HG03025 (cell line): ENCODE measurements around the gene RPP30.
A peak's percentile ranks its signal among the peaks of the same experiment; 100 is the strongest.

Source experiments
- ATAC-seq: cut with Tn5 transposase; IDR thresholded peaks from one replicate; pipeline ENCODE4 v1.9.1; 2021; ENCODE audit warnings: mild to moderate bottlenecking, moderate library complexity; ENCODE audit not compliant: unreplicated experiment, low FRiP score

The RPP30 gene

DNA sequence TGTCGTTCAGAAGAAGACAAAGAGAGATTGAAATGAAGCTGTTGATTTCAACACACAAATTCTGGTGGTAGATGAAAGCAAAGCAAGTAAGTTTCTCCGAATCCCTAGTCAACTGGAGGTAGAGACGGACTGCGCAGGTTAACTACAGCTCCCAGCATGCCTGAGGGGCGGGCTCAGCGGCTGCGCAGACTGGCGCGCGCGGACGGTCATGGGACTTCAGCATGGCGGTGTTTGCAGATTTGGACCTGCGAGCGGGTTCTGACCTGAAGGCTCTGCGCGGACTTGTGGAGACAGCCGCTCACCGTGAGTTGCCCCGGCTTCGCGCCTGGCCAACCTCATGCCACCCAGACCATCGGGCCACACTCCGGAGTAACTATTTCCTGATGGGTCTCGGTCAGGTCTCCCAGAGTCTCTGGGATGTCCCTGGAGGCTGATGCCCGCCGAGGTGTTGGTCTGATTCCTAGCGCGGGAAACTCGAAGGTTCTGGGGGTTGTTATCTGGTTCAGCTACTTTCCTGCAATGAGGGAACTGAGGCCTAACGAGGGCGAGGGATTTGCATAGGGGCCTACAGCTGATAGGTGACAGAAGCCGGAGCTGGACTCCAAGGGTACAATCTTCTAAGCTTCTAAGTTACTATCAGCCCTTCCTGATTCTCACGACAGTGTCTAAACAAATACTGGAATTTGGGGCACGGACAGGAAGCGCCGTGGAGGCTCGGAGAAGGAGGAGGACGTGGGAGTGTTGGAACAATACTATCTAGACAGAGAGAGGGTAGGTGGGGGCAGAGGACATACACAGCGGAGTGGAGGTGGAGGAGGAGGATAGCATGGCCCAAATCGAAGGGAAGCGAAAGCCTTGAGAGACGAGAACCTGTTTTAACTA is at the start of gene RPP30:
TSS of gene RPP30 (plus strand) at position 209 of the 882 bp plus-strand sequence. CDS start at position 222, 13 bp downstream.
- ATAC-seq: peak; percentile 98

DNA sequence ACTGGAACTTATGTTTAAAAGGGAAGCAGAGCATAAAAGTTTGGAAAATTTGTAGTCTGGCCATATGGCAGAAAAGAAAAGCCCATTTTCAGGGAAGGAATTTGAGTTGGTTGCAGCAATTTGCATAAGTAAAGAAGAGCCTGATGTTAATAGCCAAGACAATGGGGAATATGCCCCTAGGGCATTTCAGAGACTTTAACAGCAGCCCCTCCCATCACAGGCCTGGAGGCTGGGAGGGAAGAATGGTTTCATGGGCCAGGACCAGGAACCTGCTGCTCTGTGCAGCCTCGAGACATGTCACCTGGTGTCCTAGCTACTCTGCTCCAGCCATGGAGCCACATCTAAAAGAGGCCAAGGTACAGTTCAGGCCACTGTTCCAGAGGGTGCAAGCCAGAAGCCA is 49.3 kb upstream of the RPP30 start:
- no peak for ATAC-seq

DNA sequence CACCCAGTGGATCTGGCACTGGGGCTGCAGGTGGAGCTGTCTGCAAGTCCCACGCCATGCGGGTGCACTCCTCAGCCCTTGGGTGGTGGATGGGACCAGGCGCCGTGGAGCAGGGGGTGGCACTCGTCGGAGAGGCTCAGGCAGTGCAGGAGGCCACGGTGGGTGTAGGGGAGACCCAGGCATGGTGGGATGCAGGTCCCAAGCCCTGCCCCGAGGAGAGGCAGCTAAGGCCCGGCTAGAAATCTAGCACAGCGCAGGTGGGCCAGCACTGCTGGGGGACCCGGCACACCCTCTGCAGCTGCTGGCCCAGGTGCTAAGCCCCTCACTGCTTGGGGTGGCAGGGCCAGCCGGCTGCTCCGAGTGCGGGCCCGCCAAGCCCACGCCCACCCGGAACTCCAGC is 39.7 kb upstream of the RPP30 start:
- no peak for ATAC-seq

DNA sequence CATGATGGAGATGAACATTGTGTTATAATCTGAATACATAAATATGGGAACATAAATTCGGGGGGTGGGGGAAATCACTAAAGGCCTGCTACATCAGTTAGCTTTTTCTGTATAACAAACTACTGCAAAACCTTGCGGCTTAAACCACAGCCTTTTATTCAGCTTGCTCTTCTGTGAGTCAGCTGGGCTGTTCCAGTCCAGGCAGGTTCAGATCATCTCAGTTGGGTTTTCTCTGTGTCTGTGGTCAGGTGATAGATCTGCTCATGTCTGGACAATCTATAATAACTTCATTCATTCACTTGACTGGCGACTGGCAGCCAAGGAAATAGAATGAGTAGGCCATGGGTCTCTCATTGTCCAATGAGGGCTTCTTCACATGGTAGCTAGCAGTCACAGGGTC is 37.4 kb upstream of the RPP30 start:
- ATAC-seq: no peak

DNA sequence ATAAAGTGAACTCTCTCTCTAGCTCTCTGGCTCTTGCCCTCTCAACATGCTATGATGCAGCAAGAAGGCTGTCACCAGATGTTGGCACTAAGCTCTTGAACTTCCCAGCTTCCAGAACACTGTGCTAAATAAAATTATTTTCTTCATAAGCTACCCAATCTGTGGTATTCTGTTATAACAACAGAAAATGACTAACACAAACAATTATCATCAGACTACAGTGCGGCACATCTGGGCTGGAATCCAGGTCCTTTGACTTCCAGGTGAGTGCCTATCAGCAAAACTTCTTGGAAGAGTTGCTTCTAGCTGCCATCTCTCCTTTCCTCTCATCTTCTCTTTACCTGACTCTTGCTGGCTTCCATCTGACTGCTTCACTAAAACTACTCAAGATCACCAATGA is 34.3 kb upstream of the RPP30 start:
- no peak for ATAC-seq

DNA sequence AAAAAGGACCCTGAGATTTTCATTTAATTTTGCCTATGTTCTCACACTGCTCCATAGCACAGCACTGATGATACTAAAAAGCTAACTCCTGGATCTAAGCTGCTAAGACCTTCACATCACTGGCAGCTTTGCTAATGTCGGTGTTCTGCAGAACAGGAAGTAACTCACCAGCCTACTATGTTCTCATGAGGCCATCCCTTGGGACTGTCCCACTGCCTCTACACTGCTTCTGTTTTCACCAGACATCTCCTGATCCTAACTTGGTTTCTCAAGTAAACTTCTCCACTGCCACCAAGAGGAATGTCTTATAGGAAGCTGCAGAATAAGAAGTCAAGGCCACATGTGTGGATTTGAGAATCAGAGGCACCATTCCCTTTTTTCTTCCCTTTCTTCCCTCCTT is 29.0 kb upstream of the RPP30 start:
- ATAC-seq: no peak

DNA sequence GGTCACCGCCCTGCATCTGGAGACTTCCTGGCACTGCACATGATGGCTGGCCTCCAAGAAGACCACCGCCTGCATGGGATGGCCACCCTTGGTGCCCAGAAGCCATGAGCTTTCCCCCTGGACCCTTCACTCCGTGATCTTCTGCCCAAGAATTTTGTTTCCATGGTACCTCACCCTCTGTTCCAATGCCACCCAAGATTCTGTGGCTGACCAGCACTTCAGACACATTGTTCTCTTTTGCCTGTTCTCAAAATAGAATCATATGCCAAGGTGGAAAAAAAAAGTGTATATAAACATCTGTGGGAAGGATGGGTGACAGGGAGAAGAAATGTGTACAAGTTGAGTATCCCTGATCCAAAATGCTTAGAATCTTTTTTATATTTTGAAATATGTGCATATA is 26.0 kb upstream of the RPP30 start:
- ATAC-seq: no peak

DNA sequence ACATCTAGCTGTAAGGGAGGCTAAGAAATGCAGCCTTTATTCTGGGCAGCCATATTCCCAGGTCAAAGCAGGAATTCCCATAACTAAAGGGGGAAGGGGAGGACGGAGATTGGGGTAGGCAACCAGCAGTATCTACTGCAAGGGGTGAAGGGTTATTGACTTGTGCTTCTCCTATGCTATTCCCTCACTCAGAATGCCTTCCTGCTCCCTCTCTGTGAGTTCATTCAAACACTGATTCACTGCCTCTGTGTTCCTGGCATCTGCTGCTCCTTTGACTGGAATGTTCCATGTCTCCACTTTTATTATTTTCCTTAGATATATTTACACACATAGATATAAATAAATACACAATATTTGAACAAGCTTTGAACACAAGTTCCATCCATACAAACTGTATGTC is 25.0 kb upstream of the RPP30 start:
- ATAC-seq: no peak

DNA sequence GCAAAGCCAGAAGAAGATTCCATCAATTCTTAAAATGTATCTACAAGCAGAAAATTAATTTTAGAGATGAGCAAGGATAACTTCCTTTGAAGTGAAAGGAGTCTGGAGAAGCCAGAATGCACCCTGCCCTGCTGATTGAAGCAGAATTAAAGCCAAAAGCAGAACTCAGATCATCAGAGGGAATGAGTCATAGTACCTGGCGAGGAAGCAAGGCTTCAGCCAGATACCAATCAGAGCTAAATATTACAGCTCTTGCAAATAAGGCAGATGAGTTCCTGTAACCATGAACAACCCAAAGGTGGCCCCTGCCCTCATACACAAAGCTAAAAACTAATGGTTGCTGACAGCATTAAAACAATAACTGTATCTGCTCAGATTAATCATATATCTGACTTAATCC is 24.3 kb upstream of the RPP30 start:
- ATAC-seq: no peak

DNA sequence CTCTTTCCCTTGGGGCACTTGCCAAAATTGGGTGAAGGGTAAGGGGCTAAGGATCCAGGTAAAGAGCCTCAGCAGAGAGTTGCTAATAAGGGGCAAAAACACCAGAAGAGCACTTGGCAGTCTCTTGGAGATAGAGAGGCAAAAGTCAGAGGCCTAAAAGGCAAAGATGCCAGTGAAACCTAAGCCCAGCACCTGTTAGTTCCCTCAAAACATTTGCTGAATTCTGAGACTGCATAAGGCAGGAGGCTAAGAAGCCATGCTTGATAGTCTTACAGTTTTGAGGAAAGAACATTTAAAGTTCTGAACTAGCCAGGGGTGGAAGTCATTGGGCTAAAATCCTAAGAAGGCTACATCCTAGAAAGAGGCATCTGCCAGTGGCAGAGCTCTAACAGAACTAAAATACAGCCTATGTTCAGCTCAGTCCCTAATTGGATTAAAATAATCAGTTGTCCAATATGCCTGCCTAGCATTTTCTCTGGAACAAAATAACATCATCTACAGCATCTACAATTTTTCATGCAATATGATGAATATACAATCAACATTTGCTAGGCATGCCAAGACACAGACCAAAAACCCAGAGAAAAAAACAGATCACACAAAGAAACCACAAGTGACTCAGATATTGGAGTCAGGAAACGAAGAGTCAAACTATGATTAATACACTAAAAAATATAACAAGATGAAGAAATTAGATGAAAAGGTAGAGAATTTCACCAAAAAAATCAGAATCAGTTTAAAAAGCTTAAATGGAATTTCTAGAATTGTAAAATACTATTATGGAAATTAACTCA is 21.6 kb upstream of the RPP30 start:
- no peak for ATAC-seq

DNA sequence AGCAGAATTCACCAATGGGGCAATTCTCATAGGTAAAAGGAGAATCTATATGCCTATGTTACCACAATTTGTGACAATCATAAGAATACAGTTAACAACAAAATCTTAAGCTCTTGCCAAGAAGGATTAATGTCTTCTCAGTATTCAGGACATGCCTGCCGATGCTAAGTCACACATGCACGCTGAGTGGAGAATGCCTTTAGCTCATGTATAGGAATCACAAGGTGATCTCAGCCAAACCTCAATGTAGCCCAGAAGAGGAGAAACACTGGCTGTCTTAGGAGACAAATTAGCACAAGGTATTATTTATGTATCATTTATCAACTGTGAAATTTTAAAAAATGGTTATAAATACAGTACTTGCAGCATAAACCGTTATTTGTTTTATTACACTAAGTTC is 16.6 kb upstream of the RPP30 start:
- ATAC-seq: no peak

DNA sequence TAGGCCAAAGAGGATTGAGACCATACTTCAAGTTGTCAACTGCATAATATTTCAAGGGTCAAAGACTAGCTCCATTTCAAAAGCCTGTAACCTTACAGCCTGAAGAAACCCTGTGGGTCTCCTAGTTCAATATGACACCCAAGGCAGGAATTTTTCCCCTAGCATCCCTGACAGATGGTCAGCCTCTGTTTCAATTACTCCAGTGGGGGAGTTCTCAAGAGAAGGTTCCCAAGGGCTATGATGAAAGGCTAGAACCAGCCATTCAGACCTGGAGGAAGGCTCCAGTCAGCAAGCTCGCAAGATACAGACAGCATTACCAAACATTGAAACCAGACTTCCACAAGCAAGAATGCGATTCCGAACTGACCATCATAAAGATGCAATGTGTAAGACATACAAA is 15.5 kb upstream of the RPP30 start:
- no peak for ATAC-seq

DNA sequence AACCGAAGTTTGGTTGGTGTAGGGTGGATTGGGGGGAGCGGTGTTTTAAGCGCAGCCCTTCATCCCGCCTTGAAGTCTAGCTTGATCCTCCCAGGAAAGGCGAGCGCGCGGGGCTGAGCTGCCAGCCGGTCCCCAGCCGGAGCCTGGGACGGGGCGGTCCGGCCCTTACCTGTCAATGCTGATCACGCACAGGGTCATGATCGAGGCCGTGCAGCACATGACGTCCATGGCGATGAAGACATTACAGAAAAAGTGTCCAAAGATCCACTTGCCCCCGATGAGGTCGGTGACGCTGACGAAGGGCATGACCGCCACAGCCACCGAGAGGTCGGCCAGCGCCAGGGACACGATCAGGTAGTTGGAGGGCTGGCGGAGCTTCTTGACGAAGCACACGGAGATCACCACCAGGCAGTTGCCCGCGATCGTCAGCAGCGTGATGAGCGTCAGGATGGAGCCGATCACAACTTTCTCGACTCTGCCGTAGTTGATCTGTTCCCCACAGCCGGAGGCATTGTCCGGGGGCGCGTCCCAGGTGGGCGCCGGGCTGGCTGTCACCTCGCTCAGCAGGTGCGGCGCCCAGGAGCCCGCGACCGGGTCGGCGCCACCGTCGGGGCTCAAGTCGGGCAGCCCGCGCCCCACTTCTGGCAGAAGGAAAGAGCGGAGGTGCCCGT is 14.7 kb upstream of the RPP30 start:
- no peak for ATAC-seq

DNA sequence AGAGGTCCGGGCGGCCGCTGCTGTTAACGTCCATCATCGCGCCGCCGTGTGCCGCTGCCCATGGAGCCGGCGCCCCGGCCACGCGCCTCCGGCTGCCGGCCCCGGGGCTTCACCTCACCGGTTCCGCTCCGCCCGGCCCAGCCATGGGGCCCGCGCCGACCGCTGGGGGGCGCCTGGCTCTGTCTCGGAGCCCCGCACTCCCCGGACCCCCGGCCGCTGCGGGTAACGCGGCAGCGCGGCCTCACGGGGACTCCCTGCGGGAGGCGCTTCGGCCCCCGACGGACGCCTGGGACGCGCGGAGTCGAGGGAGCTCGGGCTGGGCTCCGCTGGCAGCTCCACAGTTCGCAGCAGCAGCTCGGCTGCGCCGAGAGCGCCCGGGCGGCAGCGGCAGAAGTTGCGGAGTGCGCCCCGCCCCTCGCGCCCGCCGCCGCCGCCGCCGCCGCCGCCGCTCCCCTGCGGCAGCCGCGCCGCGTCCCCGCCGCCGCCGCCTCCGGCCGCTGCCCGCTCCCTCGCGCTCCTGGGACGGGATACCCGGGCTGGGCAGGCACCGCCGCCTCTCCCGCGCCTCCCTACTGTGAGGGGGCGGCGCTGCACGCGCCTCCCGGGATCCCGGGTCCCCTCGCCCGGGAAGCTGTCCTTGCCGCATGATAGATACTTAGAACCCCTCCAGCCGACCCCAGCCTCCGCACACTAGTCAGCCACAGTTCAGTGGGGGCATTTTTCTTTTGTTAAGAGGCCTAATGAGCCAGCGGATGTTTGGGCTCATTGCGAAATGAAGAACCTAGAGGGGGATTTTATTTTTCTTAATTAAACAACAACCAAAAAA is 13.9 kb upstream of the RPP30 start, which contains the start of gene HTR7:
TSS of gene HTR7 (minus strand) at position 405 of the 826 bp plus-strand sequence. CDS start at position 37, 368 bp downstream.
- ATAC-seq: peak; percentile 55

DNA sequence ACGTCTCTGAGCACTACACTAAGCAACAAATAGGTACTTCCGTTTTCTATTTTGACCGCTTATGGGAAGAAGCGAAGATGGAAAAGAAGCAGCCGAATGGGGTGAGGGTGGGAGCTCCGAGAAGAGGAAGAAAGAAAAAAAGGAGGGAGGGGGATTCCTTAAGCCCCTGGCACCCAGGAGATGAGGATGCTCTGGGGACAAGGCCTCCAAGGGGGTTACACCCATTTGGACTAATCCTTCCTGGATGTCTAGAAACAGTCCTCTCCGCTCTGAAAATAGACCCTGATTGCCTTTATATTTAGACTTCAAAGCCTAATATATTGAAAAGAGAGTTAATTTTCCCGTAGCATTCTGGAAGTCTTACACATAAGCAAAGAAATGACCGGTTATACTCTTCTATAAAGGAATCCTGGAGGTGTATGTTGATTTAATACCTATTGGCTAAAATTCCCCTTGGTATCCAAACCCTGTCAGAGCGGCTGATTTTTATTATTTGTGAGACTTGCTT is 13.3 kb upstream of the RPP30 start:
- no peak for ATAC-seq

DNA sequence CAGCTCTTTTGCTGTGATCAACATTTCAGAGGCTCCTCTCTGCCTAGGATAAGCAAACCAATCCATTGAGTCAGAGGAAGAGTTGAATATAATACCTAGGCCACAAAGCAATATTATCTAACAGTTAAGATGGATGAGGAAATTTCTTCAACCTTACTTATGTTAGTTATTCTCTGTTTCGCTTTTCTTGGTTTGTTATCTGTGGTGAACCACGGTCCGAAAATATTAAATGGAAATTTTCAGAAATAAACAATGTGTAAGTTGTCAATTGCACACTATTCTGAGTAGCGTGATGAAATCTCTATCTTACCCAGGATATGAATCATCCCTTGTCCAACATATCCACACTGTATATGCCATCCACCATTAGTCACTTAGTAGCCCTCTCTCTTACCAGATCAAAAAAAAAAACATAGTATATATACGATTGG is 12.4 kb upstream of the RPP30 start:
- no peak for ATAC-seq

DNA sequence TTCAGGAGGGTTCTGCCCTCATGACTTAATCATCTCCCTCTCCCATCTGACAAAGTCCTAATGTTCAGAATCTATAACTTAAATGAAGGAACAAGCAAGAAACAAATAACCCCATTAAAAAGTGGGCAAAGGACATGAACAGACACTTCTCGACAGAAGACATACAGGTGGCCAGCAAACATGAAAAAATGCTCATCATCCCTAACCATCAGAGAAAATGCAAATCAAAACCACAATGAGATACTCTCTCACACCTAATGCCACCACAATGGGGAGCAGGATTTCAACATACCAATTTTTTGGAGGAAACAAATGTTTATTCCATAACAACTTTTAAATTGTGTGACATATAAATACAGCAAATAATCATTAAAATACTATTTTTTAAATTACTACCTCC is 11.0 kb upstream of the RPP30 start:
- no peak for ATAC-seq

DNA sequence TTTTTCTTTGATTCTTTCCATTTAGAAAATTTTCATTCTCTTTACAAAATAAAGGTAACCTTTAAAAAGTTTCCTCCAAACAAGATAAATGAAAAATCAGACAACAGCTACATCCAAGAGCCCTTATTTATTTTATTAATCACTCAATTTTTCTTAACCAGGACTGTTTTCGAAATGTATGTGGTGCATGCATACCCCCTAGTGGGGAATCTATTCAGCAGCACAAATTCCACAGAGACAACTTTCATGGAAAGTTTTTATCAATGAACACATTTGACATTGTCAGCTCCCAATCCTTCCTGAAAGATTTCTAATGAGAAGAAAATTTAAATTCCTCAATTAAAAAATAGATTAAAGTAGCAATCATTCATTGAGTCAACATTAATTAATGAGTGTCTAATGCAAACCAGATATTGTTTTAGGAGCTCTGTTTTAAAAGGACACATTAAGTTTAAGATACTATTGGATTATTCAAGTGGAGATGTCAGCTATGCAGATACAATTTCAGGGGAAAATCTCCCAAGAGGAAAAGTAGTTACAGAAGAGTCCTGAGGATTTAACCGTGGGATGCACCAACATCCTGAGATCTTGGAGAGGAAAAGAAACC is 8.8 kb upstream of the RPP30 start:
- no peak for ATAC-seq

DNA sequence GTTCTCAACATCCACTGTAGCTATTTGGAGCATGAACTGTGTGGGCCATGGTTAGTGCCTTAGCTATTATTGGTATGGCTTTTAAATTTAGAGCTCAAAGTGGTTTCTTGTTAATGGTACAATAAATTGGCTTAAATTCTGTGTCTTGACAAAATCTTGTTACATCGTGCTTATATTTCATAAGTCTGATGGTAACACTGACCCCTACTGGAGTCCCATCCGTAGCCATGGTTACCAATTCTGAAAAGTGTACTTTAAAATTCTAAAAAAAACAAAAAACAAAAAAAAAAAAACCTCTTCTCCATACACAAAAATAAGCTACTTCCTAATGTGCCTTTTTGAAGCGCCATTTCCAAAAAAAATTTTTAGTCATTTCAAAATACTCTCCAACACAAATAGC is 6.4 kb upstream of the RPP30 start:
- no peak for ATAC-seq
